ENCODE results near the gene TCP11. TPM values are rescaled to one million over a fixed set of nuclear protein-coding genes. Genes with fewer than 3 reads are reported as not detected.

The TCP11 gene
- total and polyA plus RNA-seq, 2 donors (not counting 1 experiment from before 2014, with no cell fraction given), result not detected

GRCh38 chr6:35176301-35177024 is 35.3 kb upstream of the TCP11 start:
- ATAC-seq (ENCODE audit: low read depth), result no peak
- peaks cover 0 to 4% (median under 1%) of the 10 kb centered on the region in 4 experiments for H3K27me3 ChIP-seq (replicated peaks in 1 of 4; ENCODE audit: control extremely low read depth in 1 of 4, control insufficient read depth in 3 of 4, insufficient read depth in 4 of 4, low read length in 3 of 4)
- no peak overlapping the region for H3K4me3 Mint-ChIP-seq
- no peaks in the 10 kb centered on the region for H3K9me3 ChIP-seq (ENCODE audit: control extremely low read depth in 1 of 3, control insufficient read depth in 2 of 3, insufficient read depth in 1 of 3, low read length in 2 of 3)
- intact Hi-C loops (cut with micrococcal nuclease), result no loop called here
- no peak for DNase-seq
- ChIA-PET POLR2A (interaction anchor here (0.6 kb wide), 1 partner anchor 302 kb away, joined by 3 read pairs; no protein-coding TSS in a partner anchor), CTCF (interaction anchor here (1.6 kb wide), 1 partner anchor 37 kb away, joined by 3 read pairs; no protein-coding TSS in a partner anchor)
- H3K27ac ChIP-seq (ENCODE audit: low read length in 2 of 2), result no peak overlapping the region
- H2AFZ ChIP-seq (ENCODE audit: insufficient read depth, low read depth, low read length, poor library complexity, severe bottlenecking), result no peak overlapping the region
- H3K4me3 ChIP-seq (ENCODE audit: control extremely low read depth in 1 of 5, extremely low read depth in 1 of 5, insufficient read depth in 1 of 5, low read depth in 2 of 5, low read length in 4 of 5), result no peak overlapping the region
- no peak overlapping the region for H3K9ac ChIP-seq (ENCODE audit: low read length)
- peaks cover 25% of the 10 kb centered on the region for H3K27me3 Mint-ChIP-seq
- no peaks in the 10 kb centered on the region for H4K20me1 ChIP-seq (ENCODE audit: control insufficient read depth, insufficient read depth, low read length, poor library complexity, severe bottlenecking)
- H3K4me1 ChIP-seq (ENCODE audit: control insufficient read depth in 2 of 2, insufficient read depth in 2 of 2, low read length in 2 of 2), result no peaks in the 10 kb centered on the region
- no peaks in the 10 kb centered on the region for H3K36me3 ChIP-seq (replicated peaks in 1 of 2; ENCODE audit: control extremely low read depth in 1 of 2, control insufficient read depth in 1 of 2, extremely low read depth in 1 of 2, insufficient read depth in 2 of 2, low read length in 1 of 2)
- H3K4me2 ChIP-seq (replicated peaks; ENCODE audit: low read depth, low read length, poor library complexity, severe bottlenecking), result no peak overlapping the region
- H3K4me1 Mint-ChIP-seq, result no peaks in the 10 kb centered on the region
- WGBS (ENCODE audit: insufficient coverage), result 39% methylated on average over 3 of the region's 3 CpGs
- no peaks in the 10 kb centered on the region for H3K79me2 ChIP-seq (ENCODE audit: control insufficient read depth, insufficient read depth, low read length)
- TF ChIP-seq EZH2 (IDR thresholded peaks at IDR 0.05; ENCODE audit: borderline replicate concordance, insufficient read depth, low read depth, low read length, poor library complexity, severe bottlenecking), result no peak
- TF ChIP-seq CTCF (IDR thresholded peaks at IDR 0.05), result no peak
- H3K27ac Mint-ChIP-seq, result no peak overlapping the region
- H3K9me3 Mint-ChIP-seq (ENCODE audit: insufficient read depth), result no peaks in the 10 kb centered on the region

GRCh38 chr6:35174501-35174900 is 33.4 kb upstream of the TCP11 start:
- no peak overlapping the region for H2AFZ ChIP-seq (ENCODE audit: insufficient read depth, low read depth, low read length, poor library complexity, severe bottlenecking)
- H3K9me3 ChIP-seq (ENCODE audit: control extremely low read depth in 1 of 3, control insufficient read depth in 2 of 3, insufficient read depth in 1 of 3, low read length in 2 of 3), result no peaks in the 10 kb centered on the region
- peaks cover 0 to 2% (median 0%) of the 10 kb centered on the region in 4 experiments for H3K27me3 ChIP-seq (replicated peaks in 1 of 4; ENCODE audit: control extremely low read depth in 1 of 4, control insufficient read depth in 3 of 4, insufficient read depth in 4 of 4, low read length in 3 of 4)
- peaks cover 23% of the 10 kb centered on the region for H3K27me3 Mint-ChIP-seq
- ATAC-seq (ENCODE audit: low read depth) (no peak), DNase-seq (no peak)
- CTCF ChIA-PET, result no interaction called here
- POLR2A ChIA-PET, result no interaction called here
- no peak overlapping the region for H3K4me3 Mint-ChIP-seq
- H3K9ac ChIP-seq (ENCODE audit: low read length), result no peak overlapping the region
- no peaks in the 10 kb centered on the region for H3K79me2 ChIP-seq (ENCODE audit: control insufficient read depth, insufficient read depth, low read length)
- TF ChIP-seq CTCF (IDR thresholded peaks at IDR 0.05) (no peak), EZH2 (IDR thresholded peaks at IDR 0.05; ENCODE audit: borderline replicate concordance, insufficient read depth, low read depth, low read length, poor library complexity, severe bottlenecking) (no peak)
- intact Hi-C loops (cut with micrococcal nuclease), result no loop called here
- no peaks in the 10 kb centered on the region for H3K4me1 ChIP-seq (ENCODE audit: control insufficient read depth in 2 of 2, insufficient read depth in 2 of 2, low read length in 2 of 2)
- no peaks in the 10 kb centered on the region for H3K4me1 Mint-ChIP-seq
- H3K9me3 Mint-ChIP-seq (ENCODE audit: insufficient read depth), result no peaks in the 10 kb centered on the region
- no CpG with 5 or more reads among the region's 4 CpGs for WGBS (ENCODE audit: insufficient coverage)
- H3K27ac Mint-ChIP-seq, result no peak overlapping the region
- no peak overlapping the region for H3K27ac ChIP-seq (ENCODE audit: low read length in 2 of 2)
- H3K4me2 ChIP-seq (replicated peaks; ENCODE audit: low read depth, low read length, poor library complexity, severe bottlenecking), result no peak overlapping the region
- H3K4me3 ChIP-seq (ENCODE audit: control extremely low read depth in 1 of 5, extremely low read depth in 1 of 5, insufficient read depth in 1 of 5, low read depth in 2 of 5, low read length in 4 of 5), result no peak overlapping the region
- H3K36me3 ChIP-seq (replicated peaks in 1 of 2; ENCODE audit: control extremely low read depth in 1 of 2, control insufficient read depth in 1 of 2, extremely low read depth in 1 of 2, insufficient read depth in 2 of 2, low read length in 1 of 2), result no peaks in the 10 kb centered on the region
- no peaks in the 10 kb centered on the region for H4K20me1 ChIP-seq (ENCODE audit: control insufficient read depth, insufficient read depth, low read length, poor library complexity, severe bottlenecking)

All from B cell (primary cell).